Breast epithelium (tissue), 4 donors: ENCODE results near the gene KPNB1. TPM values are rescaled to one million over a fixed set of nuclear protein-coding genes. Genes with fewer than 3 reads are reported as not detected.
A peak's percentile ranks its signal among the peaks of the same experiment; 100 is the strongest.

Experiments
- DNase-seq, 2 donors: peaks; one replicate each; pipeline ENCODE4 v3.0.0-alpha.2; 2019; ENCODE audit warnings: low spot score in 2 of 2
- H3K27ac ChIP-seq, 2 donors: fragments of 200-600 bp; sonication (generic) in 1 of 2; one replicate each; pipeline ENCODE4 v1.5.1; 2016 to 2019; ENCODE audit warnings: mild to moderate bottlenecking in 1 of 2
- H3K27me3 ChIP-seq, 2 donors: fragments of 200-600 bp; sonication (generic) in 1 of 2; one replicate each; pipeline versions ENCODE4 v1.5.1 to v1.6.0; 2017 to 2019; ENCODE audit warnings: control low read depth in 1 of 2, mild to moderate bottlenecking in 1 of 2
- H3K36me3 ChIP-seq: fragments of 200-600 bp; one replicate; pipeline ENCODE4 v1.5.1; 2019
- H3K4me1 ChIP-seq, 2 donors: fragments of 200-600 bp; sonication (generic); one replicate each; pipeline ENCODE4 v1.5.1; 2016 to 2019; ENCODE audit warnings: control low read depth in 1 of 2
- H3K4me3 ChIP-seq, 3 donors: fragments of 200-600 bp; sonication (generic); 1 replicate in 2 of 3; 2 replicates in 1 of 3; pipeline ENCODE4 v1.5.1; 2016 to 2019; ENCODE audit warnings: mild to moderate bottlenecking in 3 of 3, moderate library complexity in 2 of 3
- H3K9me3 ChIP-seq, 2 donors: fragments of 200-600 bp; sonication (generic) in 1 of 2; one replicate each; pipeline ENCODE4 v1.5.1; 2016 to 2019; ENCODE audit warnings: control low read depth in 1 of 2
- CTCF ChIP-seq, 3 donors: fragments of 450-650 bp; IDR thresholded peaks; one replicate each; pipeline ENCODE4 v1.5.1; 2016 to 2017; ENCODE audit warnings: antibody characterized with exemption in 3 of 3, mild to moderate bottlenecking in 3 of 3, moderate library complexity in 3 of 3
- POLR2A ChIP-seq: fragments of 450-650 bp; IDR thresholded peaks from one replicate; pipeline ENCODE4 v1.6.1; 2016; ENCODE audit warnings: antibody characterized with exemption, mild to moderate bottlenecking, moderate library complexity
- POLR2AphosphoS5 ChIP-seq, 3 donors: sonication (generic); formaldehyde crosslinking; IDR thresholded peaks; one replicate each; pipeline ENCODE4 v1.6.1; 2017; ENCODE audit warnings: antibody characterized with exemption in 3 of 3
- intact Hi-C: fragments of 100-400 bp; cut with DNase I; formaldehyde crosslinking; loops from one replicate; pipeline ENCODE4 v1.15.1; 2023; ENCODE audit warnings: low total_unique reads
- total RNA-seq, 3 donors: library from RNA; depleted of rRNA; stranded (reverse); fragments of >200 nt; gene quantifications; one replicate each; pipeline ENCODE4 v1.1.0, GENCODE V29; 2016

The KPNB1 gene
- total RNA-seq, 3 donors from 2014 or later, result 148 to 238 (median 189) TPM

- Histone ChIP-seq H3K27me3 (no peaks in the 10 kb centered on the region), H3K9me3 (no peaks in the 10 kb centered on the region), H3K4me3 (no peak overlapping the region), H3K4me1 (no peaks in the 10 kb centered on the region), H3K27ac (no peak overlapping the region), H3K36me3 (no peaks in the 10 kb centered on the region)
- DNase-seq, result no peak
- TF ChIP-seq CTCF (IDR thresholded peaks at IDR 0.05), result no peak
- no peak for TF ChIP-seq POLR2A
- intact Hi-C loops, result no loop called here
These were observed 42.2 kb upstream of the KPNB1 start for GRCh38 chr17:47607481-47607880.

- H3K9me3 ChIP-seq, result no peaks in the 10 kb centered on the region
- H3K4me1 ChIP-seq, result no peaks in the 10 kb centered on the region
- intact Hi-C loops, result no loop called here
- DNase-seq, result no peak
- H3K27me3 ChIP-seq, result no peaks in the 10 kb centered on the region
- H3K36me3 ChIP-seq, result peaks cover 4% of the 10 kb centered on the region
- TF ChIP-seq POLR2AphosphoS5 (IDR thresholded peaks at IDR 0.05) (no peak), POLR2A (no peak), CTCF (IDR thresholded peaks at IDR 0.05) (no peak)
- H3K4me3 ChIP-seq, result no peak overlapping the region
- H3K27ac ChIP-seq, result no peak overlapping the region
These were observed 38.1 kb upstream of the KPNB1 start for GRCh38 chr17:47611372-47612350.

GRCh38 chr17:47615766-47616424, 33.8 kb upstream of the KPNB1 start:
- no peaks in the 10 kb centered on the region for H3K4me1 ChIP-seq
- intact Hi-C loops, result no loop called here
- TF ChIP-seq POLR2AphosphoS5 (IDR thresholded peaks at IDR 0.05), result no peak
- peak; percentile 41 to 84 (median 70) for TF ChIP-seq CTCF (IDR thresholded peaks at IDR 0.05)
- TF ChIP-seq POLR2A, result no peak
- no peak overlapping the region for H3K4me3 ChIP-seq
- H3K36me3 ChIP-seq, result peaks cover 4% of the 10 kb centered on the region
- H3K27ac ChIP-seq, result peak overlapping the region in 1 of 2 donors; percentile 2
- H3K27me3 ChIP-seq, result no peaks in the 10 kb centered on the region
- no peak for DNase-seq
- no peaks in the 10 kb centered on the region for H3K9me3 ChIP-seq

- Histone ChIP-seq H3K27me3 (no peaks in the 10 kb centered on the region), H3K36me3 (peaks cover 4% of the 10 kb centered on the region), H3K27ac (no peak overlapping the region), H3K4me3 (no peak overlapping the region), H3K9me3 (no peaks in the 10 kb centered on the region), H3K4me1 (no peaks in the 10 kb centered on the region)
- TF ChIP-seq POLR2A (no peak), POLR2AphosphoS5 (IDR thresholded peaks at IDR 0.05) (no peak), CTCF (IDR thresholded peaks at IDR 0.05) (no peak)
- DNase-seq, result no peak
- intact Hi-C loops, result no loop called here
These were observed 31.3 kb upstream of the KPNB1 start for GRCh38 chr17:47618410-47618809.
